Measurements from ENCODE around the gene C16orf89.
"Not testable (repeated sequence)": the region's sequence is repeated elsewhere in the genome, so short reads cannot be mapped to it uniquely, and the experiment has no call there.

DNA sequence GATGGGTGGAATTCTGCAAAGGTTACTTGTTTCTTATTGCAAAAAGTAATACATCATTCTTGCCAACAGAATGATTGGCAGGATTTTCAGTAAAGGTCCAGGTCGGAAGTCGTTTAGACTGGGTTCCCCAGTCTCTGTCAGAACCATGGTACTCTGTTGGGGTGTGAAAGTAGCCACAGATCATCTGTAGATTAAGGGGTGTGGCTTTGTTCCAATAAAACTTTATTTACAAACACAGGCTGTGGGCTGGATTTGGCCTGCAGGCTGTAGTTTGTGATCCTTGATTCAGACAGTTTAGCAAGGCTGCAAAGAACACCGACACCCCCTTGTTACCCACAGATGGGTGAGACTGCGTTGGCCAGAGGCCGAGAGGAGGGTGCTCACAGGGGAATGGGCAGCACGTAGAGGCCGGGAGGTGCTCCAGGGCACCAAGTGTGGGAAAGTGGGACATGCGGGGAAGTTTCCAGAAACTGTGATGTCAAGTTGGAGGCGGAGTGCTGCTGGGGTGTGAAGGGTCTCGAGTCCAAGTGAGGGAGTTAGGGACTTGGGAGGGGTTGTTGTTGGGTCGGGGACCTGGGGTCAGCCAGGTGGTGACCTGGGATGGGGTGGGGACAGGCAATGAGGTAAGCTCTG lies 18.5 kb upstream of the C16orf89 start:
- TF ChIP-seq, protein P1, sequence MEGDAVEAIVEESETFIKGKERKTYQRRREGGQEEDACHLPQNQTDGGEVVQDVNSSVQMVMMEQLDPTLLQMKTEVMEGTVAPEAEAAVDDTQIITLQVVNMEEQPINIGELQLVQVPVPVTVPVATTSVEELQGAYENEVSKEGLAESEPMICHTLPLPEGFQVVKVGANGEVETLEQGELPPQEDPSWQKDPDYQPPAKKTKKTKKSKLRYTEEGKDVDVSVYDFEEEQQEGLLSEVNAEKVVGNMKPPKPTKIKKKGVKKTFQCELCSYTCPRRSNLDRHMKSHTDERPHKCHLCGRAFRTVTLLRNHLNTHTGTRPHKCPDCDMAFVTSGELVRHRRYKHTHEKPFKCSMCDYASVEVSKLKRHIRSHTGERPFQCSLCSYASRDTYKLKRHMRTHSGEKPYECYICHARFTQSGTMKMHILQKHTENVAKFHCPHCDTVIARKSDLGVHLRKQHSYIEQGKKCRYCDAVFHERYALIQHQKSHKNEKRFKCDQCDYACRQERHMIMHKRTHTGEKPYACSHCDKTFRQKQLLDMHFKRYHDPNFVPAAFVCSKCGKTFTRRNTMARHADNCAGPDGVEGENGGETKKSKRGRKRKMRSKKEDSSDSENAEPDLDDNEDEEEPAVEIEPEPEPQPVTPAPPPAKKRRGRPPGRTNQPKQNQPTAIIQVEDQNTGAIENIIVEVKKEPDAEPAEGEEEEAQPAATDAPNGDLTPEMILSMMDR (IDR thresholded peaks at IDR 0.05 in 2 of 3, conservative IDR thresholded peaks at IDR 0.05 in 1 of 3; ENCODE audit: borderline replicate concordance in 1 of 3, insufficient read depth in 1 of 3, low read depth in 2 of 3, low read length in 2 of 3): not testable (repeated sequence)
- TF ChIP-seq EZH2 (IDR thresholded peaks at IDR 0.05); ZNF274 (IDR thresholded peaks at IDR 0.05; ENCODE audit: low read depth, low read length); CEBPB (IDR thresholded peaks at IDR 0.05; ENCODE audit: low read depth); POLR2A (IDR thresholded peaks at IDR 0.05; ENCODE audit: borderline replicate concordance, extremely low read depth, insufficient read depth, insufficient read length); FOSL1 (IDR thresholded peaks at IDR 0.05; ENCODE audit: low read depth); POLR2AphosphoS5 (IDR thresholded peaks at IDR 0.05; ENCODE audit: low read depth, low read length); EGR1 (IDR thresholded peaks at IDR 0.05; ENCODE audit: low read depth); EZH2phosphoT487 (IDR thresholded peaks at IDR 0.05; ENCODE audit: borderline replicate concordance); SIN3A (IDR thresholded peaks at IDR 0.05; ENCODE audit: low read depth); YY1 (IDR thresholded peaks at IDR 0.05; ENCODE audit: extremely low read depth, insufficient replicate concordance, low read depth, low read length): not testable (repeated sequence)
- TF ChIP-seq, protein P2, sequence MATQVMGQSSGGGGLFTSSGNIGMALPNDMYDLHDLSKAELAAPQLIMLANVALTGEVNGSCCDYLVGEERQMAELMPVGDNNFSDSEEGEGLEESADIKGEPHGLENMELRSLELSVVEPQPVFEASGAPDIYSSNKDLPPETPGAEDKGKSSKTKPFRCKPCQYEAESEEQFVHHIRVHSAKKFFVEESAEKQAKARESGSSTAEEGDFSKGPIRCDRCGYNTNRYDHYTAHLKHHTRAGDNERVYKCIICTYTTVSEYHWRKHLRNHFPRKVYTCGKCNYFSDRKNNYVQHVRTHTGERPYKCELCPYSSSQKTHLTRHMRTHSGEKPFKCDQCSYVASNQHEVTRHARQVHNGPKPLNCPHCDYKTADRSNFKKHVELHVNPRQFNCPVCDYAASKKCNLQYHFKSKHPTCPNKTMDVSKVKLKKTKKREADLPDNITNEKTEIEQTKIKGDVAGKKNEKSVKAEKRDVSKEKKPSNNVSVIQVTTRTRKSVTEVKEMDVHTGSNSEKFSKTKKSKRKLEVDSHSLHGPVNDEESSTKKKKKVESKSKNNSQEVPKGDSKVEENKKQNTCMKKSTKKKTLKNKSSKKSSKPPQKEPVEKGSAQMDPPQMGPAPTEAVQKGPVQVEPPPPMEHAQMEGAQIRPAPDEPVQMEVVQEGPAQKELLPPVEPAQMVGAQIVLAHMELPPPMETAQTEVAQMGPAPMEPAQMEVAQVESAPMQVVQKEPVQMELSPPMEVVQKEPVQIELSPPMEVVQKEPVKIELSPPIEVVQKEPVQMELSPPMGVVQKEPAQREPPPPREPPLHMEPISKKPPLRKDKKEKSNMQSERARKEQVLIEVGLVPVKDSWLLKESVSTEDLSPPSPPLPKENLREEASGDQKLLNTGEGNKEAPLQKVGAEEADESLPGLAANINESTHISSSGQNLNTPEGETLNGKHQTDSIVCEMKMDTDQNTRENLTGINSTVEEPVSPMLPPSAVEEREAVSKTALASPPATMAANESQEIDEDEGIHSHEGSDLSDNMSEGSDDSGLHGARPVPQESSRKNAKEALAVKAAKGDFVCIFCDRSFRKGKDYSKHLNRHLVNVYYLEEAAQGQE (IDR thresholded peaks at IDR 0.05; ENCODE audit: low read depth): not testable (repeated sequence)
- TF ChIP-seq, protein P3, sequence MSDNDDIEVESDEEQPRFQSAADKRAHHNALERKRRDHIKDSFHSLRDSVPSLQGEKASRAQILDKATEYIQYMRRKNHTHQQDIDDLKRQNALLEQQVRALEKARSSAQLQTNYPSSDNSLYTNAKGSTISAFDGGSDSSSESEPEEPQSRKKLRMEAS (IDR thresholded peaks at IDR 0.05): not testable (repeated sequence)
